GM19397 (cell line): ENCODE measurements around the gene GNG12.

Experiments
- ATAC-seq: cut with Tn5 transposase; IDR thresholded peaks from one replicate; pipeline ENCODE4 v1.9.1; 2021; ENCODE audit warnings: mild to moderate bottlenecking, moderate library complexity; ENCODE audit not compliant: unreplicated experiment

Gene GNG12

DNA sequence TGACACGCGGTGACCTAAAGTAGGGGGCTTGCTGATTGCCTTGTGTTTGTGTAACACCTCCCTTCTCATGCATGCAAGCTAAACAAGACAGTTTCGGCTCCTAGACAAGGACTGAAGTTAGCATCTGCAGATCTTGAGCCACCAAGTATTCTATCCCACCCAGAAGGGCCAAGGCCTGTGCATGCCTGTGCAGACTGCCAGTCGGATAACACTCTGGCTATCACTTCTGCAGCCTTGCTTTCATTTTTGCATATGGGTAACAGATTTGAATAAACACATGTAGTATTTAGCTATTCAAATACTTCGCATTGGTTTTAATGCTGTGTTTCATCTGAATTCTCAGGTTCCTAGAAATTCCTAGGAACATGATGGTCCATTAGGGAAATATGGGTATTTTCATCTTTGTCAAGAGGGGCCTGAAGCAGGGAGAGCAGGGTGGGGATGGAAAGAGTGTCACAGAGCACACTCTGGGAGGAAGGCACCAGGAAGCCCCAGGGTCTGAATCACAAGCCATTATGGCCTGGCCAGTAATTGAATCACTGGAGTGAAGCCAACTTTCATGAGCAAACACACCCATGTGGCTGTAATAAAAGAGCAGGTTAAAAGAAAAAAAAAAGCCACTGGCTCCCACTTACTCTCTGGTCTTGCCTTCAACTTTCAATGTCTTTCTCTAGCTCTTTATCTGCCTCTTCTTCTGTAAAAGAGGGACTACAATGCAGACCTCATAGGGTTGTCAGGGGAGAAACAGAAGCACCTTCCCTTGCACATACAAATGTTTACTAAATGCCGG is 120.0 kb downstream of the GNG12 start:
- ATAC-seq = no peak

DNA sequence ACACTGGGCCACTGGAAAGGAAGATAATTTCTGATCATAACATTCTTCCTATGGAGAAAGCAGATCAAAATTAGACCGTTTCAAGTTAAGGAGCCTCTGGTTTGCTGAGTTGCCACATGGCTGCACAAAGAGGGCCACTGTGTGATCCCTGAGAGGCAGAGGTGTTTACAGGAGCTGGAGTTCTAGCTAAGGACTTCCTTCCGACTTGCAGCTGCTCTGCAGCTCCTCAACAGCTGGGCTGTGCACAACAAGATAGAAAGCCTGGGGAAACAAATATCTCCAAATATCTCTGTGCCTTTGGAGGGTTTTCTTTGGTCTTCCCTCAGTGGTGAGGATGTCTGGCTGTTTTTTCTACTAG is 121.4 kb downstream of the GNG12 start:
- peak; percentile 56 for ATAC-seq

DNA sequence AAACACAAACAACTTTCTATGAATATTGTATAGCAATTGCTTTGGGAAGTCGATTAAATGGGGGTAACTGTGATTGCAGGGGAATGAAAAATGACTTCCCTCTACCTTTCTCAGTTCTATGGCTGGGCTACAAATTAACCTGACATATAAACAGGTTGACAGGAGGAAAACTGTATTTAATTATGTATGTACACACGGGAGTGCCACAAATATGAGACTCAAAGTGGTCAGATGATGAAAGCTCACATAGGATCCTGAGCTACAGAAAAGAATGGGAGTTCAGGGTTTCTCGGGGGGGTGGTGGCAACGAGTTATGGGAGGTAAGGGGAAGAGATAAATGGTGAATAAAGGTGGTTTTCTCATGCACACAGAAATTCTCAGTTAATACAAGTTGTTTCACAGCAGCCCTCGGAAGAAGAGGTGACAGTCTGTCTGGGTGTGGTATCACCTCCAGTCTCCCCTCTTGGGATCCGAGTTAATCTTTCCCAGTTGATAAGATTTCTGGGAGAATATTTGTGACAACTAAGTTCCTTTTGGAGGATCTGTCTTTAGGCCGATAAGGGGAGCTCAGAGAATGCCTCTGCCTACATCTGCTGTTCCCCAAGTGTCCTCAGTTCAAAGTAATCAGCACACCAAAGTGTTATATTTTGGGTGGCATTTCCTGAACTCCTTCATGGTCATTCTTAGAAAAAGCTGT is 122.0 kb downstream of the GNG12 start:
- peak; percentile 15 for ATAC-seq

DNA sequence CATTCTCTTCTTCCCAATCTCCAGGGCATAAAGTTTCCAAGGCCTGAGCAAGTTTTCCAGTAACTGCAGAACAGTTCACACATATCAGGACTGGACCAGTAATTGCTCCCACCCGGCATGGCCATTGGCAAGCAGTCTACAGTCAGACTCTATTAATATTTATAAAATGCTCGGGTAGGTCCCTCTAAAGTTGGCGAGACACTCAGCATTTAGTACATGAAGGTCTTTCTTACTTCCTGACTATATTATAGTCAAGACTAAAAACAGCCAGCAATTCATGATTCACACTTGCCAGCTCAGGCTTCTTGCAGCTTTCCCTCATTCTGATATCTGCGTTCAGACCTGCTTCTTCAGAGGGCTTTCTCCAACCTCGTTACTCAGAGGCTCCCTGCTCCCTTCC is 122.8 kb downstream of the GNG12 start:
- ATAC-seq = no peak

DNA sequence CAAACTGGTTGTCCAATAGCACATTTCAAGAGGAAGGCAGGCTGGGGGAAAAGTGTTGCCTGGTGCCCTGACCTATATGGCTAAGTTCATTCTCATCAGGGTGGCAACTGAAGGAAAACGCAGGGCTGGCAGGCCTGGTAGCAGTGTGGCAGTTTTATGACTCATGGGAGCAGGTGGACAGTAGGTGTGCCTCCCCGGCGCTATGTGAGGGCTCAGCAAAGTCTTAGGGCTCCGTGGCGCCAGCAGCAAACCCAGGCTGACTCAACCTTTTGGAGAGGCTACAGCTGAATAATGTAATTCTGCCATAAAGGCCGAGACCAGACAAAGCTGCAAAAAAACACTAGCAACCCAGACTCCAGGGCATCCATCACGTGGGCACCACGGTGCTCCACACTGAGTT is 124.7 kb downstream of the GNG12 start:
- no peak for ATAC-seq

DNA sequence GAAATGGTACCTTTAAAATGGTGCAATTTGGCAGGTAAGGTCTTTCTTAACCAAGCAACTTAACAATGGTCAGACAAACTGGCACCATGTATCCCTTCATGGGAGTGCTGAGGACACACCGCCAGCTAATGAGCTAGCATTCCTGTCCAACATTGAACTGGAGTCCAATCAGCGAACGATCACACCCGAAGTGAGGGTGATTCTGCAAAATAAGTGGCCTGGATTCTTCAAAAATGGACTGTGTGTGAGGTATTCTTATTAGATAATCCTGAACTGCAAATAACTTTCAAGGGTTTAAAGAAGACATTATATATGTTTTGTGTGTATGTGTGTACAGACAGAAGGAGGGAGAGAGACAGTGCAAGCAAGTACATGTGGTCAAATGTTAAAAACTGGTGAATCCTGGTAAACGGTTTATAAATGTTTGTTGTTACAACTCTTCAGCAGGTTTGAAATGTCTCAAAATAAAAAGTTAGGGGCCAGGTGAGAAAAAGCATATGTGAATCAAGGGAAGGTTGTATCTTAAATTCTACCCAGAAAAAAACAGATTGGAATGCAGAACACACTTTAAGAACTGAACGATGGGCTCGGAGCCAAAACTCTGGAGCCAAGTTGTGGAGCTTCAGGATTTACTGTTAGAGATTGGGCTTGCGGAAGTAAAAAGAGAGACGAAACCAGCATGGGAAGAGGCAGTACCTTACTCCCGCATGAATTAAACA is 127.4 kb downstream of the GNG12 start:
- no peak for ATAC-seq

DNA sequence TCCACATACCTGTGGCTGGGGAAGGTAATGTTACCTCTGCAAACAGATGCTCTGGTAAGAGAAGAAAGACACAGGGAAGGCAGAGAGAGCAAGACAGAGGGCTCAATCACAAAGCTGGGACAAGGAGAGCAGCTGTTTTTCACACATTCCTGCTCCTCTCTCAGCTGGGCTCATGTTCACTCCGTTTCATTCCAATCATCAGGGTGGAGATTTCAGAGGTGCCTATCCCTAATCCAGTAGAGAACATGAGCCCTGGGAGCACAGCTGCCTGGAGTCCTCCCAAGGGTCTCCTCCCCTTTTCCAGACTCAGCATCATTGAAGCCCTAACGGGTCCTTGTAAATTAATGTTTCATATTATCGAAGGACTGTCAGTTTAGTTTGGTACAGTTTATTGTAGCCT is 128.9 kb downstream of the GNG12 start:
- ATAC-seq = no peak

DNA sequence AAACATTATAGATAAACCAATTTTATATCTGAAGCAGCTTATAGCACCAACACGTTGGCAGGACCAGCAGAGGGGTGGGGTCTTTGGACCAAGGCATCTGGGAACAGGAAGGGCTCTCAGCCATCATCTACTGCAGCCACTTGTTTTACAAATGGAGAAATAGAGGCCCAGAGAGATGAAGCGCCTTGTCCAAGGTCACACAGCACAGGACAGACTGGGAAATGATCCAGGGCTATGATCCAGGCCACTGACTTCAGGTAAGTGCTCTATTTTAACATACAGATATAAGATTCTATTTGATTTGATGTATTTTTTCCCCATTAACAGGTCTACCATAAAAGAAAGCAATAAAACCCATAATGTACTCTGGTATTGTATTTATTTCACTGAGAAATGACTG is 131.4 kb downstream of the GNG12 start:
- ATAC-seq = no peak

DNA sequence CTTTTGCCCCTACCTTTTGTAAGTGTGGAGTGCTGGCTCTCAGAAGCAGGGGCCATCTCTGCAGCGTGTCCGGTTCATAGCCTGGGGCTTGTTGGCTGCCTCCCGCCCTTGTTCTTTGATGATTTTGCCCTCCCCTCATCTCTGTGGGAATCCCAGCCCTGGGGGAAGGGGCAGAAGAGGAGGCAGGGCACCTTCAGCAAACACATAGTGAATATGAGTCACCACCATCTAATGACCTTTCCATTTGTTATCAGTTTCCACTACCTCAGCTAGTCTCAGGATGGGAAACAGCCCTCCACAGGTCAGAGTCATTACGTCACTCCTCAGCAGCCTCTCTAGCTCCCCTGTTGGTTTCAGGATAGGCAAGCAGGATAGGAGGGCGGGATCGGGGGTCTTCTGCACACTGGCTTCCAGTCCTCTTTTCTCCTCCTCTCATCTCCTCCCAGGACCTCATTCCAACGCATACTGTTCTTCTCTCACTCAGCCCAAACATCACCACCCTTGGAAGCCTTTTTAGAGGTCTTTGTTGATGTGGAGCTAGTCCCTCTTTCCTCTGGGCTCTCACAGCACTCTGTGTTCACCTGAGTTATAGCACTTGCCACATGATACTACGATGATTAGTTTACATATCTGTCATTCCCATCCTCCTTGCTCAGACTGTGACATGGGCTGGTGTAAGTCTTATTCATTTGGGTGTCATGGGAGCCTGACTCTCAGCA is 132.4 kb downstream of the GNG12 start:
- ATAC-seq = no peak

DNA sequence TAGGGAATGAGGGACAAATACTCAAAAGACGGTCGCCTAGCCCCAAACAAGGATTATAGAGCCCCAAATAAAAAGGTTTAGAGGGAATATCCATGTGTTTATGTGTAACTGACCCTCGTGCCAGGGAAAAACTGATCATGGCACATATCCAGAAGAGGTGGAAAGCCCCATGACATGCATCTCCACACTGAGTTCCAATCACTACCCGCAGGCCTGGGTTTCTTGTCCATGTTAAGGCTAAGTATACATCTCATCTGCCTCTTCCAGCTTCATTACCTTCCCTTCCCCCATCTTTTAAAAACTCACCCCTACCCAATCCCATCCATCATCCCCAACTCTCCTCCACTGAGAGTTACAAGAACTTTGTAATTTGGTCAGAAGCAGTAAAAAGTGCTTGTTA is 133.0 kb downstream of the GNG12 start:
- no peak for ATAC-seq

DNA sequence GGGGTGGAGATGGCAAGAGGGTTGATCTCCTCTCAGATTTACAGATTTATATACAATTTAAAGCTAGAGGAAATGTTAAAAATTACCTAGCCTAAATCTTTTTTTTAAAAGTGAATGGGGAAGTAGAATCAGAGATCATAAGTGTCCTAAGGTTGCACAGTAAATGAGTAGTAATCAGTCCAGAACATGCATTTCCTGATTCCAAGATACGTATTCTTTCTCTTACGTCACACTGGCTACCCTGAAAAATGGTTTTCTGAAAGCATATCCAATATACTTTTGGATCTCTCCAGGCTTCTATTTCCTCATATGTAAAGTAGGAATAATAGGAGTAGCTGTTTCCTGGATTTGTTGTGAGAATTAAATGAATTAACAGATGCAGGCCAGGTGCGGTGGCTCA is 136.6 kb downstream of the GNG12 start:
- no peak for ATAC-seq

DNA sequence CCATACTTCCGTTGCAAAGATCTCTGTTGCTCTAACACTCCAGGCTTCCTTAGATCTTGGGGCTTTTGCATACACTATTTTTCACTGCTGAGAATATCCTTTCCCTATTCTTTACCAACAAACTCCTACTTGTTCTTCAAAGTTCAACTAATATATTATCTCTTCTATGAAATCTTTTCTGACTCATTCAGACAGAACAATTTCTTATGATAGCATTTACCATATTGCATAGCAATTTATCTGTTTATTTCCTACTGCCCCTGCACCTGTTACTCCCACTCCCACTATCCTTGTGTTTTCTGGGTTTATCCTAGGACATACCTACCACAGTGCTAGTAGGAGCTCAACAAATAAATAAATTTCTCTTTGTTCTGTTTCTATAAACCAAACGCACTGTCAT is 137.3 kb downstream of the GNG12 start:
- no peak for ATAC-seq

DNA sequence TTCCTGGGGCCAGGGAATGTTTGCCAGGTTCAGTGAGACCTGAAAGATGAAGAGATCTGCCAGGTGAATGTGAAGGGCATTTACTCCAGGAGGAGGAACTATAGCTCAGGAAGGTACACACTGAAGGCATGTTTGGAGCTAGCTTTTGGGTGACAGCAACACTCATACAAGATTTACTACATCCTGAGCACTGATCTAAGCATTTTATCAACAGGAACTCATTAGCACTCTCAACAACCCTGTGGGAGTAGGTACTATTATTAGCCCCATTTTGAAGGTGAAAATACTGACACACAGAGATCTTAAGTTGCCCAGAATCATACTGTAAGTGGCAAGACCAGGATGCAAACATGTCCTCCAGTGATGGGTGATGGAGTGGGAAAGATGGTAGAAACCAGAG is 141.6 kb downstream of the GNG12 start:
- ATAC-seq = no peak

DNA sequence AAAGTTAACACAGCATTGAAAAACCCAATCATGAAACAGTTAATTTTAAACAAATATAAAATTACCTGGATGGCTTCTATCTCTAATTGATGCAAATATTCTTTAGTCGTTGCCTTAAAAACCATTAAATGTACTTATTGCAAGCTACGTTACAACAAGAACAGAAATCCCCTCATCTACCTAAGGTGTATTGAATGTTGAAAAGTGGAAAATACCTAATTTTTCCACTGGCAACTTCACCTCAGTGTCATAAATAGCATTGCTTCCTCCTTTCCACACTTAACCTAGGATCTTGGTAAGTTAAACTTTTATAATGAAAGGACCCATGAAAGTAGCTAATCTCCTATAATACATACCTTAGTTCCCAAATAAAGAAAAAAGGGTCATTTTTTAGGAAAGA is 142.9 kb downstream of the GNG12 start:
- ATAC-seq = no peak

DNA sequence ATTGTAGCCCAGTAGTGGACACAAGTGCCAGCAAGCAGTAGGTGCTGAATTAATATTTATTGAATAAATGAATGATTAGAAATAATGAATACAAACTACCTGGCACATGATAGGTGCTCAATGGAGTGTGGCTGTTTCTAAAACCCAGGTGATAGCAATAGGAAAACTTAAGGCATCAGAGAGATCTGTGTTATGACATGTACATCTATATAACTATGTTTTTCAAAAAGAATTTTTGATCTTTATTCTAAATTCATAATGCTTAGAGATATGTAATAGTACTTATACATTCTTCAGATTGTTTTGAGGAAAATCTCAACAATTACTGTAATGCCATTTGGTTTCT is 143.3 kb downstream of the GNG12 start:
- no peak for ATAC-seq

DNA sequence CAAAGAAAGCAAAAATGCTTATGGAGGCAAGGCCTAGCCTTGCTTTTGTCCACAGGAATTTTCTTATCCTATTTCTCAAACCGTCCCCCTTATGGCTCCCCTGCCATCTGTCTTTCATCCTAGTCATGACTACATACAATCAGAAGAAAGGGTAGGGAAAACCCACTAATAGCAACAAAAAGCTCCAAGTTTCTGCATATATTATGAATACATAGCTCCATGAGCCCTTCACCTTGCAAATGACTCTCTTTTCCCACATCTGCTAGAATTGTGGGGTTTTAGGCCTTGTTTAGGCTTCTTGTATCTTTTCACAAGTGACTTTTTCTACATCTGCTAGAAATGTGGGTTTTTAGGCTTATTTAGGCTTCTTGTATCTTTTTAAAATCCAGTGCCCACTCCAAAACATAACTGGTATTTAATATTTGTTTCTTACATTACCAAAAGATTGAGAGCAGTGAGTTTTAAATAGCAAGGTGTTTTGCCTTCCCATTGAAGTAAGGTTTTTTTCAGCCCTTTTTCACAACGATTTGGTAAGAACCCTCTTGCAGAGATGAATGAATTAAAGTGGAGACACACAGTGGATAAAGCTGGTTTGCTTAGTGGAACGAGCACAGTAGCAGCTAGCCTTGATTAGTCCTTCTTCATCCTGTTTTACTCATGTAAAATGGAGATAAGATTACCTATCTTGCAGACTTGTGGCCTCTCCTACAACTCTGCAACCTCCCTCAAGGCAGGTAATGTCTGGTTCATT is 143.8 kb downstream of the GNG12 start:
- ATAC-seq = no peak

DNA sequence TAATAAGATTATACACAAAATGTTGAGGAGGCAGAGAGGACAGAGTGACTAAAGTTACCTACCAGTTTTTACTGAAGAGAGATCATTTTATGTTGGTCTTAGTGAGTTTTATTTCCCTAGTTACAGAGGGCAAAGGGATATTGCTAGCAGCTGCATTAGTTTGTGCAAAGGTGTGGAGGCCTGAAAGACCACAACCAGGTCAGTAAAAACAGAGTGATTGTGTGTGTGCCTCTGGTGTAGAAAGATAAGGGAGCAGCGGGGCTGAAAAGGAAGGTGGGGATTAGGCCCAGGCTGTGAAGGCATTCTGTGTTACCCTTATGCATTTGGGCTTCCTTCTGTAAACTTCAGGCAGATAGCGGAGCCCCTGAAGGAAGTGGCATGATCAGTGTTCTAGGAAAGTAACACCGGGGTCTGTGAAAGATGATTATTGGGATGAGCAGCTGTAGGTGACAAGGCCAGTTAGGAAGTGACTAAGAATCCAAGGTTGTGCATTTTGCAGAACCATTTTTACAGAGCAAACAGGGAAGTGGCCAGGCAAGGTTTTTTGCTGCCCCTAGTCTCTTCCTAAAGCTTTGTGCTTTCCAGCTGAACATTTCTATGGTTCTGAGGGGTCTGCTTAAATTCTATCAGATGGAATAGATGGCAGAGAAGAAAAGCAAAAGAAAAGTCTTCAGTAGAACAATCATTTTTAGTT is 144.6 kb downstream of the GNG12 start:
- no peak for ATAC-seq

DNA sequence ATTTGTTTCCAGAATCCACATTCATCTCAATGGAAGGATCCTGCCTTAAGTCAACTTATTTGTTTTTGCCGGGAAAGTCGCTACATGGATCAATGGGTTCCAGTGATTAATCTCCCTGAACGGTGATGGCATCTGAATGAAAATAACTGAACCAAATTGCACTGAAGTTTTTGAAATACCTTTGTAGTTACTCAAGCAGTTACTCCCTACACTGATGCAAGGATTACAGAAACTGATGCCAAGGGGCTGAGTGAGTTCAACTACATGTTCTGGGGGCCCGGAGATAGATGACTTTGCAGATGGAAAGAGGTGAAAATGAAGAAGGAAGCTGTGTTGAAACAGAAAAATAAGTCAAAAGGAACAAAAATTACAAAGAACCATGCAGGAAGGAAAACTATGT is 145.6 kb downstream of the GNG12 start:
- no peak for ATAC-seq

DNA sequence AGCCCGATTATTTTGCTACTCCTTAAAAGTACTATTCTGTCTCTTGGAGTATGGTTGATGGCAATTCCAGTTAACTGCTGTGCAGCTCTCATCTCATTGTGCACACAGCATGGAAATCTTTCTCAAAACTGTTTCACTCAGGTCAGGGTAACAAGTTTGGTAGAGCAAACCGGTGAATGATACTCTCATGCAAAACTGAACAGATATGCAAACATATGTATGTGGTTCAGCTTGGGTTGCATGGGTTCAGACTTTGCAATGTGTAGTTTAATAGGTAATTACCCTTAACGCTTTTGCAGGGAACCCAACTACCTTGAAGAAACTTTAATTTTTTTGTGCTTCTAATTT is 146.1 kb downstream of the GNG12 start:
- ATAC-seq = no peak
